Right lobe of liver (tissue), 4 donors: Measurements from ENCODE around the gene CELF4.

Experiments used
- CTCF ChIP-seq, 4 donors: fragments of 200-600 bp in 3 of 4; fragments of 450-650 bp in 1 of 4; IDR thresholded peaks; one replicate each; pipeline versions ENCODE4 v1.5.1 to v1.8.0; 2016 to 2022; ENCODE audit warnings: antibody characterized with exemption in 4 of 4, mild to moderate bottlenecking in 2 of 4
- POLR2A ChIP-seq: fragments of 450-650 bp; IDR thresholded peaks from one replicate; pipeline ENCODE4 v1.6.1; 2017; ENCODE audit warnings: antibody characterized with exemption, mild to moderate bottlenecking
- donor health status: DM: no; HTN: no; CAD: no.
- donor health status: DM: no; HTN: no; CAD: no.
- donor health status: DM: no; HTN: yes; CAD: no.

- TF ChIP-seq POLR2A (no peak), CTCF (IDR thresholded peaks at IDR 0.05) (no peak)
Measured at GRCh38 chr18:37465958-37466357, 99.6 kb downstream of the CELF4 start.
